Astrocyte (in vitro differentiated cells and primary cell): ENCODE results near the gene HSF4. TPM values are rescaled to one million over a fixed set of nuclear protein-coding genes. Genes with fewer than 3 reads are reported as not detected.

Experiments used
- DNase-seq: peaks from one replicate; pipeline ENCODE4 v3.0.0-alpha.2; 2010; ENCODE audit warnings: low read depth
- FAIRE-seq: peaks from 2 replicates; lab custom pipeline; 2011; peaks lifted over from hg19 to GRCh38; lab: Jason Lieb, UNC
- H2AFZ ChIP-seq: 2 replicates; pipeline ENCODE4 v1.6.0; 2012; ENCODE audit warnings: low read depth, low read length, inconsistent platforms
- H3K27ac ChIP-seq: 2 replicates; pipeline ENCODE4 v1.5.1; 2011; ENCODE audit warnings: low read depth, low read length, inconsistent platforms
- H3K27me3 ChIP-seq: 2 replicates; pipeline ENCODE4 v1.6.0; 2011; ENCODE audit warnings: low read length, inconsistent platforms; ENCODE audit not compliant: insufficient read depth
- H3K36me3 ChIP-seq: 2 replicates; pipeline ENCODE4 v1.5.1; 2011; ENCODE audit warnings: low read length, inconsistent platforms; ENCODE audit not compliant: insufficient read depth
- H3K4me1 ChIP-seq: 2 replicates; pipeline ENCODE4 v1.5.1; 2011; ENCODE audit warnings: low read length, inconsistent platforms; ENCODE audit not compliant: insufficient read depth
- H3K4me2 ChIP-seq: 2 replicates; pipeline ENCODE4 v1.6.0; 2012; ENCODE audit warnings: low read length, inconsistent platforms
- H3K4me3 ChIP-seq: 2 replicates; pipeline ENCODE4 v1.5.1; 2011; ENCODE audit warnings: low read depth, mild to moderate bottlenecking, low read length, inconsistent platforms; ENCODE audit not compliant: insufficient read depth
- H3K79me2 ChIP-seq: 2 replicates; pipeline ENCODE4 v1.6.0; 2012; ENCODE audit warnings: mild to moderate bottlenecking, low read length, inconsistent platforms; ENCODE audit not compliant: insufficient read depth
- H3K9ac ChIP-seq: 2 replicates; pipeline ENCODE4 v1.6.0; 2012; ENCODE audit warnings: mild to moderate bottlenecking, low read length, inconsistent platforms
- H3K9me3 ChIP-seq: 2 replicates; pipeline ENCODE4 v1.5.1; 2012; ENCODE audit warnings: low read depth, mild to moderate bottlenecking, low read length, inconsistent platforms; ENCODE audit not compliant: insufficient read depth
- H4K20me1 ChIP-seq: 2 replicates; pipeline ENCODE4 v1.6.0; 2012; ENCODE audit warnings: low read length, inconsistent platforms; ENCODE audit not compliant: insufficient read depth
- H3K27ac Mint-ChIP-seq: one replicate; pipeline ENCODE4 v1.8.0; 2021; ENCODE audit warnings: mild to moderate bottlenecking, mixed read lengths; ENCODE audit not compliant: unreplicated experiment
- H3K27me3 Mint-ChIP-seq: one replicate; pipeline ENCODE4 v1.8.0; 2021; ENCODE audit warnings: low read depth, mixed read lengths; ENCODE audit not compliant: unreplicated experiment
- H3K36me3 Mint-ChIP-seq: one replicate; pipeline ENCODE4 v1.8.0; 2021; ENCODE audit warnings: low read depth, mixed read lengths; ENCODE audit not compliant: unreplicated experiment
- H3K4me1 Mint-ChIP-seq: one replicate; pipeline ENCODE4 v1.8.0; 2021; ENCODE audit warnings: low read depth, mixed read lengths; ENCODE audit not compliant: unreplicated experiment
- H3K4me3 Mint-ChIP-seq: one replicate; pipeline ENCODE4 v1.8.0; 2021; ENCODE audit warnings: mild to moderate bottlenecking, moderate library complexity, mixed read lengths; ENCODE audit not compliant: unreplicated experiment
- H3K9me3 Mint-ChIP-seq: one replicate; pipeline ENCODE4 v1.8.0; 2021; ENCODE audit warnings: mild to moderate bottlenecking, mixed read lengths; ENCODE audit not compliant: unreplicated experiment
- CTCF ChIP-seq: IDR thresholded peaks from 2 replicates; pipeline ENCODE4 v1.5.1; 2011; ENCODE audit warnings: low read depth, mild to moderate bottlenecking, inconsistent platforms, low read length, moderate library complexity; ENCODE audit not compliant: insufficient read depth
- EZH2 ChIP-seq: IDR thresholded peaks from 2 replicates; pipeline ENCODE4 v1.6.1; 2012; ENCODE audit warnings: mild to moderate bottlenecking, low read length, inconsistent platforms; ENCODE audit not compliant: insufficient read depth
- total RNA-seq: library from RNA; stranded (reverse); gene quantifications from 2 replicates; pipeline ENCODE4 v1.2.1, GENCODE V29; 2021

HSF4 gene
- total RNA-seq, 1 donor from 2014 or later = 4.5 TPM

GRCh38 chr16:67206838-67207248 lies 42.3 kb downstream of the HSF4 start:
- Histone ChIP-seq H3K79me2 (no peaks in the 10 kb centered on the region), H3K4me1 (peaks cover 12% of the 10 kb centered on the region), H3K27me3 (no peaks in the 10 kb centered on the region), H3K9ac (no peak overlapping the region), H4K20me1 (no peaks in the 10 kb centered on the region), H3K9me3 (no peaks in the 10 kb centered on the region), H3K27ac (no peak overlapping the region), H3K4me2 (no peak overlapping the region), H3K36me3 (no peaks in the 10 kb centered on the region), H2AFZ (no peak overlapping the region), H3K4me3 (no peak overlapping the region)
- FAIRE-seq (no peak), DNase-seq (no peak)
- H3K4me3 Mint-ChIP-seq = no peak overlapping the region
- peaks cover 3% of the 10 kb centered on the region for H3K36me3 Mint-ChIP-seq
- H3K4me1 Mint-ChIP-seq = peaks cover 1% of the 10 kb centered on the region
- no peaks in the 10 kb centered on the region for H3K9me3 Mint-ChIP-seq
- H3K27ac Mint-ChIP-seq = peak overlapping the region; percentile 53
- peaks cover 6% of the 10 kb centered on the region for H3K27me3 Mint-ChIP-seq
- no peak for TF ChIP-seq EZH2
- TF ChIP-seq CTCF = no peak

- H3K4me3 ChIP-seq = no peak overlapping the region
- no peaks in the 10 kb centered on the region for H3K27me3 ChIP-seq
- no peaks in the 10 kb centered on the region for H3K9me3 Mint-ChIP-seq
- no peaks in the 10 kb centered on the region for H3K9me3 ChIP-seq
- no peak overlapping the region for H3K27ac Mint-ChIP-seq
- no peak overlapping the region for H3K4me2 ChIP-seq
- peaks cover 3% of the 10 kb centered on the region for H3K36me3 Mint-ChIP-seq
- no peak for TF ChIP-seq EZH2
- no peak for TF ChIP-seq CTCF
- no peak overlapping the region for H3K9ac ChIP-seq
- no peak for DNase-seq
- H3K4me1 ChIP-seq = peaks cover 12% of the 10 kb centered on the region
- H3K79me2 ChIP-seq = no peaks in the 10 kb centered on the region
- H3K4me3 Mint-ChIP-seq = no peak overlapping the region
- peaks cover 6% of the 10 kb centered on the region for H3K27me3 Mint-ChIP-seq
- FAIRE-seq = no peak
- no peaks in the 10 kb centered on the region for H3K36me3 ChIP-seq
- no peak overlapping the region for H2AFZ ChIP-seq
- no peak overlapping the region for H3K27ac ChIP-seq
- no peaks in the 10 kb centered on the region for H4K20me1 ChIP-seq
- H3K4me1 Mint-ChIP-seq = peaks cover 2% of the 10 kb centered on the region
Observed at GRCh38 chr16:67207249-67208091, 42.9 kb downstream of the HSF4 start.
